RCC 7860 (cell line): ENCODE measurements around the gene LIN9.
"Not testable (repeated sequence)": the region's sequence is repeated elsewhere in the genome, so short reads cannot be mapped to it uniquely, and the experiment has no call there.

ENCODE experiments used
- DNase-seq: peaks from one replicate; pipeline ENCODE4 v3.0.0-alpha.2; 2015; ENCODE audit warnings: low spot score
- FAIRE-seq: peaks from 2 replicates; lab custom pipeline; 2012; peaks lifted over from hg19 to GRCh38; lab: Jason Lieb, UNC

The LIN9 gene, protein sequence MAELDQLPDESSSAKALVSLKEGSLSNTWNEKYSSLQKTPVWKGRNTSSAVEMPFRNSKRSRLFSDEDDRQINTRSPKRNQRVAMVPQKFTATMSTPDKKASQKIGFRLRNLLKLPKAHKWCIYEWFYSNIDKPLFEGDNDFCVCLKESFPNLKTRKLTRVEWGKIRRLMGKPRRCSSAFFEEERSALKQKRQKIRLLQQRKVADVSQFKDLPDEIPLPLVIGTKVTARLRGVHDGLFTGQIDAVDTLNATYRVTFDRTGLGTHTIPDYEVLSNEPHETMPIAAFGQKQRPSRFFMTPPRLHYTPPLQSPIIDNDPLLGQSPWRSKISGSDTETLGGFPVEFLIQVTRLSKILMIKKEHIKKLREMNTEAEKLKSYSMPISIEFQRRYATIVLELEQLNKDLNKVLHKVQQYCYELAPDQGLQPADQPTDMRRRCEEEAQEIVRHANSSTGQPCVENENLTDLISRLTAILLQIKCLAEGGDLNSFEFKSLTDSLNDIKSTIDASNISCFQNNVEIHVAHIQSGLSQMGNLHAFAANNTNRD

DNA sequence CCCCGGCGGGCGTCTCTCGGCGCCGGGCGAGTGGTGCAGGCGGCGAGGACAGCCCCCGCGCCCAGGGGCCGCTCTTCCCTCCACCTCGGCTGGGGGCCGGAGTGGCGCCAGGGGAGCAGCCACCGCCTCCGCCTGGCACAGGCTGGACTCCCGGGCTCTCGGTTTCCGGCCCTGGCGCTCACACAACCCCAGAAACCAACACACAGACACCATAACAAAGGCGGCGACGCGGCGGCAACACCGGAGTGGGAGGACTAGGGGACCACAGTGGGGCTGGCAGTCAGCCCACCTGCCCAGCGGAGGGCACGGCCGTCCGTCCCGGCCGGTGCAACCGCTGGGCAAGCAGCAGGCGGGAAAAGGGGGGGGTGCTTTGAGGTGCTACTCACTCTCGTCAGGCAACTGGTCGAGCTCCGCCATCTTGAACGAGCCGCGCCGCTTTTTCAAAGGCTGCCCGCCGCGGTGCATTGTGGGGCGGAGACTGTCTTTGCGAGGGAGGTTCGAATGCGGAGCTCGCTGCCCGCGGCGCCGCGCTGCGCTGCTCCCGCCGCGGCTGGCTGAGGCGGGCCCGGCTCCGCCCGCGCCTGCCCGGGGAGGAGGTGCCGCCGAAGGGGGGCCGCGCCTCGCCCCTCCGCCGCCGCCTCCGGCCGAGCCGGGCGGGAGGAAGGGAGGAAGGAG, at the start of gene LIN9:
TSS of gene LIN9 (minus strand) at position 442 of the 675 bp plus-strand sequence. CDS start at position 417, 25 bp downstream.
- FAIRE-seq, result no peak
- DNase-seq, result peak; percentile 82

DNA sequence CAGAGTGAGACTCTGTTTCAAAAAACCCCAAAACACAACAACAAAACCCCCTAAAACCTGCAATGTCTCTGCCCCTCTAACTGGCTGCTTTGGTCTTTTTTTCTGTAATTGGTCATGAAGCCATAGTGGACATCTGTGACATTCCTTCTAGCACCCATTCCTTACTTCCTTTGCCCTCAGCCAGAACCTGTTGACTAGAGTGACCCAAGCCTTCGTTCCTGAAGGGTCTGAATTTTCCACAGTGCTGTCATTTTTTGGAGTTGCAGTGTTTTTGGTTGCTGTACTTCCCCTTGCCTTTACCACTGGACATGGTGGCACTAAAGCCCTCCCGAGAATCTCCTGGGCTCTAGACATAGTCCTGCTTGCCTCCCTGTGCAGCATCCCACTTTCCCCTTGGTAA, 48.5 kb upstream of the LIN9 start:
- no peak for FAIRE-seq
- no peak for DNase-seq

DNA sequence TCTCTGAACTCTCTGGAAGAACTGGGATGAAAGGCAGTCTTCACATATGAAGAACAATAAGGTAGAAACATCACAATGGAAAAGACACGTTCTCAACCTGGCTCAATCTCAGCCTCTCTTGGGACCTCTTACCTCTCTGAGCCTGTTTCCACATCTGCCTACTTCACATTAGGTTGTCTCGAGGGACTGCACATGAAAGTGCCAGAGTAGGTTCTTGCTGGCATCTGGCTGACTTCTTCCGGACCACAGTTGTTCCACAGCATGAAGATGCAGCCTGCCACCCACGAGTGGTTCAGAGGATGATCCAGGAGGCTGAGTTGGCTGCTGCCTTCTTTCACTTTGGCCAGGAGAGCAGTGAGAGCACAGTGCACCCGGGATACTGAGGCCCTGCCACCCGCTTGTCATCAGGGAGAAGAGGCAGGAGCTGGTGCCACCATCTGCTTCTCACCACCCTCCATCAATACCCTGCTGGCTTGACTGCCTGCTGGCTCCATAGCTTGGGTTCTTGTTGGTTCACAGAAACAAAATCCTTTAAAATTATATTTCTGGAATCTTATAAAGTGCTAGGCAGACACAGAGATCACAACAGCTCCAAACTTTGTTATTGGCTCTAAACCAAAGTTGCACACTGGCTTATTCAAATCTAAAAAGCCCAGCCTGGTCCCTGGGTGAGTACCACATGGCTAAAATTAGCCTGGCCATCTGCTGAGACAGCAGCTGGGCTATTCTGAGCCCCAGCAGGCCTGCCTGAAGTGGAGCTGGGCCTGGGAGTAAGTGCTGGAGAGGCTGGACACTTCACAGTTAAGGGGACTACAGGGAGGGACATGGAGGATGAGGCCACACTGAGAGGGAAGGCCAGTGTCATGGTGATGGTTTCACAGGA, 46.9 kb upstream of the LIN9 start:
- DNase-seq (no peak), FAIRE-seq (no peak)

DNA sequence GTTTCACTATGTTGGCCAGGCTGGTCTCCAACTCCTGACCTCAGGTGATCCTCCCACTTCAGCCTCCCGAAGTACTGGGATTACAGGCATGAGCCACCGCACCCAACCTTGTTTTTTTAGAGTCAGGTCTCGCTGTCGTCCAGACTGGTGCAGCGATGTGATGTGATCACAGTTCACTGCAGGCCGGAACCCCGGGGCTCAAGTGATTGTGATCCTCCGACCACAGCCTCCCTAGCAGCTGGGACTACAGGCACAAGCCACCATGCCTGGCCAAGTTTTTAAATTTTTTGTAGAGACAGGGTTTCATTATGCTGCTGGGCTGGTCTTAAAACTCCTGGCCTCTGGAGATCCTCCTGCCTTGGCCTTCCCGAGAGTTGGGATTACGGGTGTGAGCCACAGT, 46.1 kb upstream of the LIN9 start:
- FAIRE-seq (no peak), DNase-seq (no peak)

DNA sequence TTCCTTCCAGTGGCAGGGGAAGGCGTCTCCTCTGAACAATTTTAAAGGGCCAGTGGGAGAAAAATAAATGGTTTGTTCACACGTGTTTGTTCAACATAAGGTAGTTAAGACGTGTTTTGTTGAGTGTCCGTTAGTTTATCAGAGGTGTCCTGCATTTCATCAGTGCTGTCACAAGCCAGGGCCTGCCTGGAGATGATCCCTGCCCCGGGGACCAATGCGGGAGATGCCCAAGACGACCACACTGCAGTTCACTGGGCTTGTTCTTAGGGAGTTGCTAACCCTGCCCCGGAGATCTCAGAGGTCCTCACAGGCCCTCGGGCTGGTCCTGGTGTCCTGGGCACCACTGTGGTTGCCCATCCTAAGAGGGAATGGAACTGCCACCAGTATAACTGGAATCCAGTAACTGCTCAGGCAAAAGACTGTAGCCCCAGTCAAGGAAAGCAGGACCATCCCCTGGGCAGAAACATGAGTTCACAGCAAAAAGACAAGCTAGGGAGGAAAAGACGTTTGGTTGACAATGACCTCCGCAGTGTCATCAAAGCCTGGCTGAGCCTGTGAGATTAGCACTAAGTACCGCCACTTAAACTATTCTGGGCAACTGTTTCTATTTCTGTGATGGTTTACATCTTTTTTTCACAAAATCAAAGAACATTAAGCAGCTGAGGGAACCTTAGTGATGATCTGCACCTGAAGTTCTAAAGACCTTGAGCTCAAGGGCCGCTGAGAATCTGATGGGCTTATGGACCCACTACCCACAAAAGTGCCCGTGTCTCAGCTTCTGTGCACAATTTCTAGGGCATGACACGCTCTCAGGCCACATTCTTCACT, 44.9 kb upstream of the LIN9 start:
- FAIRE-seq (no peak), DNase-seq (no peak)

DNA sequence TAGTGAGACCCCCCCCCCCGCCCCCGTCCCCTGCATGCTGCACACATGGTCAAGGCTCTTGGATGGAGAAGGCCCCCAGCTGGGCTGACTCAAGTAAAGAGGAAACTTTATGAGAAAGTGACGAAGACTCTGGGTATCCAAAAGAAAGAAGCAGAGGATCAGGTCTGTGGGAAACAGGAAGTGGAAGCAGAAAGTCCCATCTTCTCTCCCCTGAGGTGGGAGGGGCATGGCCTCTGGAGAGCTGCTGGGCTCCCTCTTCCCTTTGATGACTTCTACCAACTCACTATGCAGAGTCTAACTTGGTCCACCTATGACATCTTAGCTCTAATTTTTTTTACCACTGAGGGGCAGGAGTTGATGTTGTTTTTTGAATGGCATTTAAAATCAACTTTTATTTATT, 42.7 kb upstream of the LIN9 start:
- no peak for DNase-seq
- no peak for FAIRE-seq

DNA sequence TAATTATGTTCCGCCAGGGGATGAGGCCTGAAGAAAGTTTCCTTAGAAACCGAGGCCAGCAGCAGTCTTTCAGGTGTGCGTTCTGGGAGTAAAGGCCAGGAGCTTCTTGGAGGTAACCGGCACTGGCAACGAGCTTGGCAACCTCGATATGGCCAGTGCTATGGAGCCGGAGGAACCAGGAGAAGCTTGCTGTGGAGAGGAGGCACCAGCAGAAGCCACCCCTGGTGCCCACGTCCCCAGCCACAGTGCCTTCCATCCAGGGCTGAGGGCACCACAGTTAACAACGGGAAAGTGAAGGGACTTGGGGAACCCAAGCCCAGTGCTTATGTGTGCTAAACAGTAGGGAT, 41.5 kb upstream of the LIN9 start:
- no peak for FAIRE-seq
- DNase-seq, result no peak

DNA sequence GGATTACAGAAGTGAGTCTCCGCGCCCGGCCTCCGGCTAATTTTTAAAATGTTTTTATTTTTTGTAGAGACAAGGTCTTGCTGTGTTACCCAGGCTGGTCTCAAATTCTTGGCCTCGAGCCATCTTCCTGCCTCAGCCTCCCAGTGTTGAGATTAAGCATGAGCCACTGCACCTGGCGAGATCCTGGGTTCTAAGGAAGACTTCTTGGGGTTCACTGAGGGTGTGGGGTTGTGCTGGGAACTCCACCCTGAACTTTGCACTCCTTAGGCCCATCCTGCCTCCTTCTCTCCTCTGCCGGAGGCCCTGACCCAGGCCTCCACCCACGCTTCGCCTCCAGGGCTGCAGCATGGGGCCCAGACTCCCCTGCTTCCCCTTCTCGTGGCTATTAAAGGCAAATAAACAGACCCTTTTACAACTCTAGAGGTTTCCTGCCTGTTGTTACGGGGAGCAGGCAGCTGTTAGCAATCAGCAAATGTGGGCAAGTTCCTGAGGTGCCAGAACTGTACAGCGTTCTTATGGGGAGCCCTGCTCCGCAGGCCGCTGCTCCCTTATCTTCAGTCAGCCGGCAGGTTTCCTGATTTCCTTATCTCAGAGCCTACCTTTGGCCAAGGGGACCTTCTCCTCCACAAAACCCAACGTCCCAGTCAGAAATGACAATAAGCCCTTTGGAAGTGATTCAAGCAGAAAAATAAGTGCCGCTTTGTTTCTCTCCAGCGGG, 41.0 kb upstream of the LIN9 start:
- FAIRE-seq, result no peak
- DNase-seq, result no peak

DNA sequence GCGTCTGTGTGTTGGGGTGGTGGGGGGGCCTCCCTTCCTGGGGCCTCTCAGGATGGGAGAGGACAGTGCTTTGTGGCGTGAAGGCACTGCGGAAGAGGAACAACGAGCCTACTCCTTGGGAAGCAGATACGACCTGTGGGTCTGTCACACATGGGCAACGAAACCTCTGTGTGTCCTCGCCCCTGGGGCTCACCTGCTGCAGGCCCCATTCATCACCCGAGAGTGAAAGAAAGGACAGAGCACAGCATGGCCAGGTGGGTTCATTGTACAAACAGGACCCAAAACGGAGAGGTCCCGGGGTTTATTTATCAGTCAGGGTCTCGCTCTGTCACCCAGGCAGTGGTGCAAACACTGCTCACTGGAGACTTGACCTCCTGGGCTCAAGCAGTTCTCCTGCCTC, 40.1 kb upstream of the LIN9 start:
- FAIRE-seq (no peak), DNase-seq (no peak)

DNA sequence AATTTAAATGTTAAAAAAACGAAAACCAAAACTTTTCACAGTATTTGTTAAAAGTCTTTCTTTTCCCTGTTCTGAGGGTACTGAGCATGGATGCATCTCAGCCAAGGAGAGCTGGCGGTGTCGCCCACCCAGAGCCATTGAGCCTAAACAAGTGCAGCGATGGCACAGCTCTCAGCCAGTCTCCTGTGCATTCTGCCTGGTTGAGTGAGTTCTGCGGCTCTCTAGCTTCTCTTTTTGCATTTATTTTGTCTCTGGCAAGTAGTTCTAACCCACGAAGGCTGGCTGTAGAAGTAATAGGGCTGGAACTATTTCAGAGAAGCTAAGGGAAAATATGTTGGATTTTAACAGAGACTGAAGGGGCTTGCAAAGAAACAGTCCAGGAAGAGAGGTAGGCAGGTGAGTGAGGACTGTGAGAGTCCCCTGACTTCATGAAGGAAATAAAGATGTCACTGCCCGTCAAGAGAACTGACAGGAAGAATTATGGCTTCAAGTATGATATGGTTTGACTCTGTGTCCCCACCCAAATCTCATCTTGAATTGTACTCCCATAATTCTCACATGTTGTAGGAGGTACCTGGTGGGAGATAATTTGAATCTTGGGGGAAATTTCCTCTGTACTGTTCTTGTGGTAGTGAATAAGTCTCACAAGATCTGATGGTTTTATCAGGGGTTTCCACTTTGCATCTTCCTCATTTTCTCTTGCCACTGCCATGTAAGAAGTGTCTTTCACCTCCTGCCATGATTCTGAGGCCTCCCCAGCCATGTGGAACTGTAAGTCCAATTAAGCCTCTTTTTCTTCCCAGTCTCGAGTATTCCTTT, 35.7 kb upstream of the LIN9 start:
- FAIRE-seq (no peak), DNase-seq (no peak)

DNA sequence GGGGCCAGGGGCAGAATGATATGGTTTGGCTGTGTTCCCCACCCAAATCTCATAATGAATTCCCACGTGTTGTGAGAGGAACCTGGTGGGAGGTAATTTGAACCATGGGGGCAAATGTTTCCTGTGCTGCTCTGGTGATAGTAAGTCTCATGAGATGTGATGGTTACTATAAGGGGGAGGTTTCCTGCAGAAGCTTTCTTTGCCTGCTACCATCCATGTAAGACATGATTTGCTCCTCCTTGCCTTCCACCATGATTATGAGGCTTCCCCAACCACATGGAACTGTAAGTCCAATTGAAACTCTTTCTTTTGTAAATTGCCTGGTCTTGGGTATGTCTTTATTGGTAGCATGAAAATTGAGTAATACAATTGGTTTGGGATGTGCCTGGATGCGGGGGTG, 33.7 kb upstream of the LIN9 start:
- FAIRE-seq (no peak), DNase-seq (no peak)

DNA sequence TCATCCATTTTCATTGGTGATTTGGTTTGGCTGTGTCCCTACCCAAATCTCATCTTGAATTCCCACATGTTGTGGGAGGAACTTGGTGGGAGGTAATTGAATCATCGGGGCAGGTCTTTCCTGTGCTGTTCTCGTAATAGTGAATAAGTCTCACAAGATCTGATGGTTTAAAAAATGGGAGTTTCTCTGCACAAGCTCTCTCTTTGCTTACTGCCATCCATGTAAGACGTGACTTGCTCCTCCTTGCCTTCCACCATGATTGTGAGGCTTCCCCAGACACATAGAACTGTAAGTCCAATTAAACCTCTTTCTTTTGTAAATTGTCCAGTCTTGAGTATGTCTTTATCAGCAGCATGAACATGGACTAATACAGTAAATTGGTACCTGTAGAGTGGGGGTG, 31.1 kb upstream of the LIN9 start:
- not testable (repeated sequence) for DNase-seq, FAIRE-seq

DNA sequence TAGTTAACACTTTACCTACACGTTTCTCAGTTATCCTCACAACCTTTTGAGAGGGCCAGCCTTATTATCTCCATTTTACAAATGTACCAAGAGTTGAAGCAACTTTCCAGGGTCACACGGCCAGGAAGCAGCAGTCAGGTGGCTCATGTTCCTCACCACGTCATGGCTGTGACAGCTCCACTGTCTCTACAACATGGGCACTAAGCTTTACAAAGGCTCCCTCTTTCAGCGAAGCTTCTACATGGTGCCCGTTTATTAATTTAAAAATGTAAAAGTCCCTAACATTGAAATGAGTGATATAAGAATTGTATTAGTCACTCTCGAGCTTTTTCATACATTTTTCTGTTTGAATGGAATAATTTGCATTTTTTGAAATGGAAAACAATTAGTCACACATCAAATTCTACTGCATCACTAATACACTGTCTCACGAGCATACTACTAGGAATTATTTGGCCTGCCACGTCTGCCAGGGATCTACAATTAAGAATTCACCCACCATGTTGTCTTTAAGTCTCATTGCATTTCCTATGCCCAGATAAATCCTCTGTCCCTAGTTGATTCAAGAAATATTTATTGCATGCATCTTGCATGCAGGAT, 28.4 kb upstream of the LIN9 start:
- DNase-seq, result no peak
- no peak for FAIRE-seq

DNA sequence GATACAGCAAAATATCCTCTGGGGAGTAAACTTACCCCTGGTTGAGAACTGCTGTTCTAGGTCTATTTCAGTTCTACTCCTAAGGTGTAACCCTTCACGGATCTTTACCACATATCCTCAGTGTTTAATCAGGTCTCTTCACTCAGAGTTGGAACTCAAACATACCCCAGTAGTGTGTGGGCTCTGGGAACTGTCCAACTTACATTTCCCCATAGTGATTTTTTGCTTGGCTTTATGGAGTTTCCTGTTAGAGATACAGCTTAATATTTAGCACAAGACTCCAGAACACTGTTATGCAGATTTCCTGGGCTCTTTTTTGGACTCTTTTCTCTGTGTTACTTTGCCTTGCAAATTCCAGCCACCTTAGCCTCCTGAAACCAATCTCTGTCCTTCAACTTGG, 26.7 kb upstream of the LIN9 start:
- DNase-seq, result no peak
- FAIRE-seq, result no peak

DNA sequence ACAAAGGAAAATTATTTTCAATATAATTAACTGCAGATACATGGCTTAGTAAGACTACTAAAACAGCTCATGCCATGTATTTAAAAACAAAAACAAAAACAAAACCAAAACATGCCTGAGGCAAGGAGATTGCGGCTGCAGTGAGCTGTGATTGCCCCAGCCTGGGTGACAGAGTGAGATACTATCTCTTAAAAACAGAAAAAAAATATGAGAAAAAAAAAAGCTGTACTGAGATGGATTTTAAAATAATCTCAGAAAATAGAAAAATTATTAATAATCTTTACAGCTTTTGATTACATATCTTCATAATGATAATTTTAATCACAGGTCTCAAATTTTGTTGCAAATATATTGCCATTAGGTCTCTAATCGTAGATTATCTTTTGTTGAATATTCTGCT, 24.0 kb upstream of the LIN9 start:
- FAIRE-seq, result no peak
- no peak for DNase-seq

DNA sequence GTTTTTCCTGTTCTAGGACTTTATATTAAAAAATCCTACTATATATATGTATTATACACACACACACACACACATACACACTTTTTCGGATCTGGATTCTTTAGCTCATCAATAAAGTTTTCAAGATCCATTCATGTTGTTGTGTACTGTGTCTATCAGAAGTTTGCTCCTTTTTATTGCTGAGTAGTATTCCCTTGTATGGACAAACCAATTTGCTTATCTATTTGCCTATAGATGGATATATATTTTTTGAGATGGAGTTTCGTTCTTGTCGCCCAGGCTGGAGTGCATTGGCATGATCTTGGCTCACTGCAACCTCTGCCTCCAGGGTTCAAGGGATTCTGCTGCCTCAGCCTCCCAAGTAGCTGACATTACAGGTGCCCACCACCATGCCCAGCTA, 20.3 kb upstream of the LIN9 start:
- no peak for FAIRE-seq
- DNase-seq, result no peak

DNA sequence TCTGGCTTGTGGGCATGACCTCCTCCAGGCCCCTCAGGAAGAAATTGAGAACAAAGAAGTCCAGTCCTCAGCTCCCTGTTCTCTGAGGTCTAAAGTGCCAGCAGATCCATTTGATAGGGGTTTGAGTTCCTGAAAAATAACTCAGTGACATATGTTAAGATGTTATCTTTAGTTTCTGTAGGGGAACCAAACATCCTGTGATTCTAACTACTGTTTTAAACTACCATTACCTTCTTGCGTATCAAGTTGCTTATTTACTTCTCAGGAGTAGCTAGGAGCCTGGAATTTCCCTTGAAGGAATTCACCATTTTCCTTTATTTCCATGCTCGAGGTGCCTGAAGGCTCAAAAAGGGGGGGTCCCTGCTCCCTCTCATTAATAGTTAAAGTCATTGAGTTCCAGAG, 18.8 kb upstream of the LIN9 start:
- no peak for FAIRE-seq
- DNase-seq, result no peak

DNA sequence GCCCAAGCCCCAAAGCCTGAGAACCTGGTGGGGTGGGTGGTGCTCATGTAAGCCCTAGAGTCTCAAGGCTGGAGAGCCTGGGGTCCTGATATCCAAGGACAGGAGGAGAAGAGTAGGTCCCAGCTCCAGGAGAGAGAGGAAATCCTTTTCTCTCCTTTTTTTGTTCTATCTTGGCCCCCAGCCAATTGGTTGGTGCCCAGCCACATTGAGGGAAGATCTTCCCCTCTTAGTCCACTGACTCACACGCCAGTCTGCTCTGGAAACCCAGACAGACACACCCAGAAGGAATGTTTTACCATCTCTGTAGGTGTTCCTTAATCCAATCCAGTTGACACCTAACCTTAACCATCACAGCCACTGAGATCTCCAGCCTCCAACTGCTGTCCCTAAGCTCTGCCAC, 16.2 kb upstream of the LIN9 start:
- FAIRE-seq (no peak), DNase-seq (peak; percentile 18)

DNA sequence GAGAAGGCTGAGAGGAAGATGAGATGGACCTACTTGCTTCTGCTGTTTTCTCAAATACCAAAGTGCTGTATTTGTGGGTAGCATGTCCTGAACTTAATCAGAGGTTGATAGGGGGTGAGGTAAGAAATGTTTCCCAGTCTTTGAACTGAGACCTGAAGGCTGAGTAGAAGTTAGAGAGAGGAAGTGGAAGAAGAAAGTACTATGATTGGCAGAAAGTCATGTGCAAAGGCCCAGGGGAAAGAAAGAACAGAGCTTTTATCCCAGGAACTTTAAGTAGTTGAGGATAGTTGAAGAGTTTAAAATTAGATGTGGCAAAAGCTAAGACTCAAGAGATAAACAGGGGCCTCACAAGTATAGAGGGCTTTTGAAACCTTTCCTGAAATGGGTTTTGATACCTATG, 15.5 kb upstream of the LIN9 start:
- DNase-seq, result no peak
- FAIRE-seq, result no peak
